SK-N-SH (cell line): ENCODE results near the gene CARS2. TPM values are rescaled to one million over a fixed set of nuclear protein-coding genes. Genes with fewer than 3 reads are reported as not detected.
"Not testable (repeated sequence)": the region's sequence is repeated elsewhere in the genome, so short reads cannot be mapped to it uniquely, and the experiment has no call there.

Experiments
- CTCF ChIA-PET: fragments of 300-600, 350-600 bp; formaldehyde crosslinking; extraction: SDS; loops from one replicate; lab custom pipeline; 2021; lab: Yijun Ruan, JAX
- POLR2A ChIA-PET: fragments of 350-600 bp; sonication (Branson Sonifier 250); formaldehyde crosslinking; extraction: SDS; loops from one replicate; lab custom pipeline; 2020; ENCODE audit warnings: antibody characterized with exemption, inconsistent platforms; lab: Yijun Ruan, JAX
- DNase-seq: peaks from one replicate; pipeline ENCODE4 v3.0.0; 2012
- H2AFZ ChIP-seq: fragments of 200-600 bp; sonication (generic); 2 replicates; pipeline ENCODE4 v1.8.1; 2016; ENCODE audit warnings: antibody characterized with exemption, mild to moderate bottlenecking, low read depth
- H3F3A ChIP-seq: fragments of 200-600 bp; sonication (generic); replicated peaks from 2 replicates; pipeline ENCODE3; 2016; ENCODE audit warnings: antibody characterized with exemption, mild to moderate bottlenecking; ENCODE audit not compliant: insufficient read depth
- H3K27ac ChIP-seq, 2 experiments: fragments of 200-500 bp in 1 of 2; fragments of 200-600 bp in 1 of 2; sonication (Bioruptor generic) in 1 of 2; sonication (generic), shearing (Covaris generic) in 1 of 2; 2 replicates each; pipeline versions ENCODE4 v1.5.1 to v1.6.1; 2014 to 2016; ENCODE audit warnings: low read depth in 2 of 2, inconsistent platforms in 1 of 2, low read length in 1 of 2, mild to moderate bottlenecking in 1 of 2, mixed read lengths in 1 of 2
- H3K27me3 ChIP-seq: fragments of 200-600 bp; sonication (generic), shearing (Covaris generic); 2 replicates; pipeline ENCODE4 v1.6.1; 2016; ENCODE audit warnings: mixed run types; ENCODE audit not compliant: insufficient read depth
- H3K36me3 ChIP-seq, 2 experiments: fragments of 200-500 bp in 1 of 2; fragments of 200-600 bp in 1 of 2; sonication (Bioruptor generic) in 1 of 2; sonication (generic) in 1 of 2; replicated peaks in 1 of 2; 2 replicates each; pipeline versions ENCODE3 to v1.5.1; 2014 to 2016; ENCODE audit warnings: low read length in 1 of 2, mild to moderate bottlenecking in 1 of 2; ENCODE audit not compliant: insufficient read depth in 2 of 2, control insufficient read depth in 1 of 2
- H3K4me1 ChIP-seq, 2 experiments: fragments of 200-500 bp in 1 of 2; fragments of 200-600 bp in 1 of 2; sonication (Bioruptor generic) in 1 of 2; sonication (generic), shearing (Covaris generic) in 1 of 2; 2 replicates each; pipeline versions ENCODE4 v1.5.1 to v1.6.1; 2014 to 2016; ENCODE audit warnings: low read depth in 1 of 2, low read length in 1 of 2, mixed run types in 1 of 2; ENCODE audit not compliant: insufficient read depth in 2 of 2, control insufficient read depth in 1 of 2
- H3K4me2 ChIP-seq: fragments of 200-600 bp; sonication (generic), shearing (Covaris generic); 2 replicates; pipeline ENCODE4 v1.6.1; 2017; ENCODE audit warnings: mixed run types
- H3K4me3 ChIP-seq, 2 experiments: fragments of 200-500 bp in 1 of 2; fragments of 200-600 bp in 1 of 2; sonication (Bioruptor generic) in 1 of 2; sonication (generic), shearing (Covaris generic) in 1 of 2; 2 replicates each; pipeline versions ENCODE4 v1.5.1 to v1.8.1; 2014 to 2016; ENCODE audit warnings: low read depth in 2 of 2, inconsistent platforms in 1 of 2, low read length in 1 of 2, mild to moderate bottlenecking in 1 of 2, mixed read lengths in 1 of 2, moderate library complexity in 1 of 2
- H3K79me2 ChIP-seq: fragments of 200-600 bp; sonication (generic); 2 replicates; pipeline ENCODE4 v1.8.1; 2017; ENCODE audit warnings: mild to moderate bottlenecking; ENCODE audit not compliant: insufficient read depth
- H3K9ac ChIP-seq: fragments of 200-600 bp; sonication (generic); 2 replicates; pipeline ENCODE4 v1.6.1; 2017; ENCODE audit warnings: mixed run types
- H3K9me2 ChIP-seq: fragments of 200-600 bp; sonication (generic); 2 replicates; pipeline ENCODE4 v1.6.1; 2017; ENCODE audit warnings: mixed run types
- H3K9me3 ChIP-seq: fragments of 200-600 bp; sonication (generic); 2 replicates; pipeline ENCODE4 v1.6.1; 2017; ENCODE audit warnings: mixed run types, mild to moderate bottlenecking, moderate library complexity
- H4K20me1 ChIP-seq: fragments of 200-600 bp; sonication (generic); 2 replicates; pipeline ENCODE4 v1.6.1; 2017; ENCODE audit warnings: mild to moderate bottlenecking, mixed run types; ENCODE audit not compliant: insufficient read depth
- EZH2phosphoT487 ChIP-seq: fragments of 200-600 bp; sonication (generic); IDR thresholded peaks from 2 replicates; pipeline ENCODE4 v1.6.1; 2017; ENCODE audit warnings: low read depth, mixed run types, mild to moderate bottlenecking, antibody characterized with exemption, moderate library complexity, borderline replicate concordance
- MXI1 ChIP-seq: IDR thresholded peaks from 2 replicates; pipeline ENCODE4 v1.6.1; 2012; ENCODE audit warnings: mild to moderate bottlenecking, low read depth, low read length, improper control_type of control experiment
- NFIC ChIP-seq: IDR thresholded peaks from 2 replicates; pipeline ENCODE4 v1.4.0; 2012; ENCODE audit warnings: borderline replicate concordance
- POLR2AphosphoS5 ChIP-seq: IDR thresholded peaks from 2 replicates; pipeline ENCODE4 v1.6.1; 2012; ENCODE audit warnings: low read depth, low read length
- SIN3A ChIP-seq: IDR thresholded peaks from 2 replicates; pipeline ENCODE4 v1.6.1; 2012; ENCODE audit warnings: low read depth, mild to moderate bottlenecking, low read length, moderate library complexity, borderline replicate concordance
- TAF1 ChIP-seq: IDR thresholded peaks from 2 replicates; pipeline ENCODE4 v1.6.1; 2012; ENCODE audit warnings: low read depth, mild to moderate bottlenecking, low read length, moderate library complexity, borderline replicate concordance
- USF1 ChIP-seq: IDR thresholded peaks from 2 replicates; pipeline ENCODE4 v1.4.0; 2012; ENCODE audit warnings: low read depth, borderline replicate concordance
- WGBS: methylation state at CpG from one replicate; pipeline ENCODE4 v1.1.6; 2017; ENCODE audit warnings: low lambda C conversion rate; 5-methylcytosine and 5-hydroxymethylcytosine counted together
- polyA plus RNA-seq, 3 experiments: library from polyadenylated mRNA; depleted of rRNA; stranded (reverse); fragments of >200 nt; gene quantifications; 2 replicates each; pipeline ENCODE4 v1.2.3, GENCODE V29; 2012

Gene CARS2
- polyA plus RNA-seq, 1 of the 3 experiments (the other 2 are of a cell fraction), result 78.6 TPM

- ChIA-PET POLR2A (no interaction called here), CTCF (no interaction called here)
- no peak overlapping the region for H3K4me2 ChIP-seq
- no peak overlapping the region for H3K9ac ChIP-seq
- DNase-seq, result no peak
- H3K36me3 ChIP-seq, result peaks cover 16 to 35% of the 10 kb centered on the region in 2 experiments
- H3K27ac ChIP-seq, result no peak overlapping the region
- no peaks in the 10 kb centered on the region for H3K27me3 ChIP-seq
- no peaks in the 10 kb centered on the region for H3F3A ChIP-seq
- no peaks in the 10 kb centered on the region for H3K9me2 ChIP-seq
- no peaks in the 10 kb centered on the region for H3K9me3 ChIP-seq
- TF ChIP-seq POLR2AphosphoS5 (no peak), SIN3A (no peak), EZH2phosphoT487 (no peak)
- WGBS, result 95% methylated on average over 16 of the region's 28 CpGs
- H2AFZ ChIP-seq, result no peak overlapping the region
- H4K20me1 ChIP-seq, result no peaks in the 10 kb centered on the region
- peaks cover 13% of the 10 kb centered on the region; the same call in 1 of the 2 replicates for H3K79me2 ChIP-seq
- H3K4me3 ChIP-seq, result no peak overlapping the region
- H3K4me1 ChIP-seq, result no peaks in the 10 kb centered on the region
These were observed 29.0 kb downstream of the CARS2 start for GRCh38 chr13:110676595-110677587.

- 95% methylated on average over 11 of the region's 11 CpGs for WGBS
- H3K9me3 ChIP-seq, H3K27me3 ChIP-seq, H3K9me2 ChIP-seq, H4K20me1 ChIP-seq, POLR2A ChIA-PET, H3K27ac ChIP-seq, H3K4me2 ChIP-seq, H3K4me3 ChIP-seq, CTCF ChIA-PET, H2AFZ ChIP-seq, H3F3A ChIP-seq, DNase-seq, H3K9ac ChIP-seq, H3K4me1 ChIP-seq: not testable (repeated sequence)
- Histone ChIP-seq H3K36me3 (peaks cover 42 to 46% of the 10 kb centered on the region in 2 experiments), H3K79me2 (peaks cover 23% of the 10 kb centered on the region; the same call in 1 of the 2 replicates)
These were observed 36.1 kb downstream of the CARS2 start for GRCh38 chr13:110669814-110670213.

GRCh38 chr13:110669036-110669435 is 36.9 kb downstream of the CARS2 start:
- Histone ChIP-seq H3K36me3 (peaks cover 46 to 48% of the 10 kb centered on the region in 2 experiments), H3F3A (no peaks in the 10 kb centered on the region), H3K4me3 (no peak overlapping the region), H3K79me2 (peaks cover 23% of the 10 kb centered on the region; the same call in 1 of the 2 replicates), H2AFZ (no peak overlapping the region), H3K9me2 (no peaks in the 10 kb centered on the region), H3K4me1 (no peaks in the 10 kb centered on the region)
- 92% methylated on average over 9 of the region's 9 CpGs for WGBS
- POLR2A ChIA-PET, result no interaction called here
- TF ChIP-seq NFIC, result no peak
- no peak for TF ChIP-seq POLR2AphosphoS5
- no peak for TF ChIP-seq USF1
- no peak for TF ChIP-seq EZH2phosphoT487
- TF ChIP-seq MXI1, result no peak
- TF ChIP-seq TAF1, result no peak
- TF ChIP-seq, all 33 proteins: peak for 0
- Histone ChIP-seq H3K27me3 (no peaks in the 10 kb centered on the region), H3K4me2 (no peak overlapping the region), H4K20me1 (no peaks in the 10 kb centered on the region), H3K9me3 (no peaks in the 10 kb centered on the region), H3K9ac (no peak overlapping the region), H3K27ac (no peak overlapping the region)
- no peak for DNase-seq
- CTCF ChIA-PET, result interaction anchor here (0.6 kb wide), 1 partner anchor 47 kb away, joined by 3 read pairs; no protein-coding TSS in a partner anchor
